ENCODE measurements around the gene BSN. TPM values are rescaled to one million over a fixed set of nuclear protein-coding genes. Genes with fewer than 3 reads are reported as not detected.

The BSN gene, protein sequence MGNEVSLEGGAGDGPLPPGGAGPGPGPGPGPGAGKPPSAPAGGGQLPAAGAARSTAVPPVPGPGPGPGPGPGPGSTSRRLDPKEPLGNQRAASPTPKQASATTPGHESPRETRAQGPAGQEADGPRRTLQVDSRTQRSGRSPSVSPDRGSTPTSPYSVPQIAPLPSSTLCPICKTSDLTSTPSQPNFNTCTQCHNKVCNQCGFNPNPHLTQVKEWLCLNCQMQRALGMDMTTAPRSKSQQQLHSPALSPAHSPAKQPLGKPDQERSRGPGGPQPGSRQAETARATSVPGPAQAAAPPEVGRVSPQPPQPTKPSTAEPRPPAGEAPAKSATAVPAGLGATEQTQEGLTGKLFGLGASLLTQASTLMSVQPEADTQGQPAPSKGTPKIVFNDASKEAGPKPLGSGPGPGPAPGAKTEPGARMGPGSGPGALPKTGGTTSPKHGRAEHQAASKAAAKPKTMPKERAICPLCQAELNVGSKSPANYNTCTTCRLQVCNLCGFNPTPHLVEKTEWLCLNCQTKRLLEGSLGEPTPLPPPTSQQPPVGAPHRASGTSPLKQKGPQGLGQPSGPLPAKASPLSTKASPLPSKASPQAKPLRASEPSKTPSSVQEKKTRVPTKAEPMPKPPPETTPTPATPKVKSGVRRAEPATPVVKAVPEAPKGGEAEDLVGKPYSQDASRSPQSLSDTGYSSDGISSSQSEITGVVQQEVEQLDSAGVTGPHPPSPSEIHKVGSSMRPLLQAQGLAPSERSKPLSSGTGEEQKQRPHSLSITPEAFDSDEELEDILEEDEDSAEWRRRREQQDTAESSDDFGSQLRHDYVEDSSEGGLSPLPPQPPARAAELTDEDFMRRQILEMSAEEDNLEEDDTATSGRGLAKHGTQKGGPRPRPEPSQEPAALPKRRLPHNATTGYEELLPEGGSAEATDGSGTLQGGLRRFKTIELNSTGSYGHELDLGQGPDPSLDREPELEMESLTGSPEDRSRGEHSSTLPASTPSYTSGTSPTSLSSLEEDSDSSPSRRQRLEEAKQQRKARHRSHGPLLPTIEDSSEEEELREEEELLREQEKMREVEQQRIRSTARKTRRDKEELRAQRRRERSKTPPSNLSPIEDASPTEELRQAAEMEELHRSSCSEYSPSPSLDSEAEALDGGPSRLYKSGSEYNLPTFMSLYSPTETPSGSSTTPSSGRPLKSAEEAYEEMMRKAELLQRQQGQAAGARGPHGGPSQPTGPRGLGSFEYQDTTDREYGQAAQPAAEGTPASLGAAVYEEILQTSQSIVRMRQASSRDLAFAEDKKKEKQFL (N-terminal part only)
- 0.25 TPM in 1 of 2 replicates, not detected in the other for total RNA-seq

GRCh38 chr3:49553692-49554632 is at the start of gene BSN:
Gene BSN, plus strand, starts transcription at chr3:49554477. Its CDS starts 126 bp downstream, at chr3:49554603.
- DNase-seq (ENCODE audit: low read depth) = peak; percentile 53

- no peak for DNase-seq (ENCODE audit: low read depth)
These were observed 47.4 kb upstream of the BSN start for GRCh38 chr3:49506906-49507305.

DNA sequence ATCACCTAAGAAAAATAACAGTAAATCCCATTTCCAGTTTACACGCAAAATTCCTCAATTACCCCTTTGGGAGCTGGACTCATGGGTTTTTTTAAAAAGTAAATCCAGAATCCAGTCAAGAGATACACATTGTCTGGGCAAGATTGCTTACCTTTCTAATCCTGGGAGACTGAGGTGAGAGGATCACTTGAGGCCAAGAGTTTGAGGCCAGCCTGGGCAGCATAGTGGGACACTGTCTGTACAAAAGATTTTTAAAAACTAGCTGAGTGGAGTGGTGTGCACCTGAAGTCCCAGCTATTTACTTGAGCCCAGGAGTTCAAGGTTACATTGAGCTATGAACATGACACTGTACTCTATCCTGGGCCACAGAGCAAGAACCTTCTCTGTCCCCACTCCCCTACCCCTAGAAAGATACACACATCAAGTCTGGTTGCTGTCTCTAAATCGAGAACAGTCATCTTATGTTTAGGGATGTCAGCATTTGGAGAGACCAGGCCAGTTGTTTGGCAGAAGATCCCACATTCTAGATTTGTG is 45.2 kb upstream of the BSN start:
- DNase-seq (ENCODE audit: low read depth) = no peak

DNA sequence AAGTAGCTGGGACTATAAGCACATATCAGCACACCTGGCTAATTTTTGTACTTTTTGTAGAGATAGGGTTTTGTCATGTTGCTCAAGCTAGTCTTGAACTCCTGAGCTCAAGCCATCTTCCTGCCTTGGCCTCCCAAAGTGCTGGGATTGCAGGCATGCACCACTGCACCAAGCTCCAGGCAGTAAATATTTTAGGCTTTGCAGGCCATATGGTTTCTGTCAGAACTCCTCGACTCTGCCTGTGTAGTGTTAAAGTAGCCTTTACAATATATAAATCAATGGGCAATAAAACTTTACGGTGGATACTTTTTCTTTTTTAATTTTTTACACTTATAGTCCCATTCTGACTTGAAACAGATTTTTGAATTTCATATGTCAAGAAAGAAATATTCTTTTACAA is 42.6 kb upstream of the BSN start:
- no peak for DNase-seq (ENCODE audit: low read depth)

GRCh38 chr3:49512781-49513355 is 41.4 kb upstream of the BSN start:
- DNase-seq (ENCODE audit: low read depth) = no peak

GRCh38 chr3:49513494-49514124 is 40.7 kb upstream of the BSN start:
- no peak for DNase-seq (ENCODE audit: low read depth)

GRCh38 chr3:49518016-49518415 is 36.3 kb upstream of the BSN start:
- DNase-seq (ENCODE audit: low read depth) = no peak

GRCh38 chr3:49518441-49518840 is 35.8 kb upstream of the BSN start:
- no peak for DNase-seq (ENCODE audit: low read depth)

GRCh38 chr3:49519296-49519695 is 35.0 kb upstream of the BSN start:
- DNase-seq (ENCODE audit: low read depth) = no peak

DNA sequence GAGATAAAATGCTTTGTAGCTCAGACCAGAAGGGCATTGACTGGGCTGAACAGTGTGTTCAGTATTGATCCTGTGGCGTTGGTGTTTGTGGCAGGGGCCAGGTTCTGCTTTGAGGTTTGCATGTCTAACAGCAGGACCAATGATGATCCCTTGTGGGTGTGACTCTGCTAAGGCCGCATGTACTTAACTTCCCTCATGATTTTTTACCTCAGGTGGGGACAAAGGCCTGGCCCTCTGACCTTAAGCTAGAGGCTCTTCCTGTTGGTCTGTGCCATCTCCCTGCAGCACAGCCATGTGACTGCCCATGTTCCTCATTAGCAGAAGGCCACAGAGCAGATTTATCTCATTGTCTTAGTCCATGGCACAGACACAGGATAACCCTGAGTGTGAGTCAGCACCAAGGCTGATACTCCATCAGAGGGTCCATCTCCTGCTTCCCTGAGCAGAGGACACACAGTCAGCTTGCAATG is 34.3 kb upstream of the BSN start:
- no peak for DNase-seq (ENCODE audit: low read depth)

GRCh38 chr3:49523756-49524747 is 30.2 kb upstream of the BSN start:
- DNase-seq (ENCODE audit: low read depth) = no peak

GRCh38 chr3:49529567-49529966 is 24.7 kb upstream of the BSN start:
- DNase-seq (ENCODE audit: low read depth) = no peak

GRCh38 chr3:49530231-49530630 is 24.0 kb upstream of the BSN start:
- peak; percentile 15 for DNase-seq (ENCODE audit: low read depth)

- DNase-seq (ENCODE audit: low read depth) = no peak
These were observed 23.6 kb upstream of the BSN start for GRCh38 chr3:49530701-49531100.

DNA sequence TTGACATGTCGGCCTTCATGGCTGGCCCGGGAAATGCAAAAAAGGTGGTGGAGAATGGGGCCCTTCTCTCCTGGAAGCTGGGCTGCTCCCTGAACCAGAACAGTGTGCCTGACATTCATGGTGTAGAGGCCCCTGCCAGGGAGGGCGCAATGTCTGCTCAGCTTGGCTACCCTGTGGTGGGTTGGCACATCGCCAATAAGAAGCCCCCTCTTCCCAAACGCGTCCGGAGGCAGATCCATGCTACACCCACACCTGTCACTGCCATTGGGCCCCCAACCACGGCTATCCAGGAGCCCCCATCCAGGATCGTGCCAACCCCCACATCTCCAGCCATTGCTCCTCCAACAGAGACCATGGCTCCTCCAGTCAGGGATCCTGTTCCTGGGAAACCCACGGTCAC is 23.1 kb upstream of the BSN start:
- DNase-seq (ENCODE audit: low read depth) = no peak

GRCh38 chr3:49531715-49532114 is 22.6 kb upstream of the BSN start:
- no peak for DNase-seq (ENCODE audit: low read depth)

GRCh38 chr3:49533031-49533430 is 21.2 kb upstream of the BSN start:
- no peak for DNase-seq (ENCODE audit: low read depth)

- DNase-seq (ENCODE audit: low read depth) = no peak
These were observed 20.3 kb upstream of the BSN start for GRCh38 chr3:49533786-49534519.

All from renal cortical epithelial cell (primary cell).